CD14-positive monocyte (primary cell): Measurements from ENCODE around the gene TPK1. TPM values are rescaled to one million over a fixed set of nuclear protein-coding genes. Genes with fewer than 3 reads are reported as not detected.

Source experiments
- DNase-seq, 3 donors: peaks; one replicate each; pipeline ENCODE4 v3.0.0-alpha.2; 2011 to 2022
- H2AFZ ChIP-seq: 2 replicates; pipeline ENCODE4 v1.6.0; 2012; ENCODE audit warnings: mild to moderate bottlenecking, low read depth, low read length, inconsistent platforms; ENCODE audit not compliant: insufficient read depth, poor library complexity, severe bottlenecking
- H3K27ac ChIP-seq, 2 donors: 1 replicate in 1 of 2; 2 replicates in 1 of 2; pipeline ENCODE4 v1.5.1; 2012 to 2013; ENCODE audit warnings: low read length in 2 of 2, control low read depth in 1 of 2, inconsistent platforms in 1 of 2, low read depth in 1 of 2, mild to moderate bottlenecking in 1 of 2
- H3K27me3 ChIP-seq, 2 donors: one replicate each; pipeline versions ENCODE4 v1.6.0 to v1.6.1; 2011 to 2013; ENCODE audit warnings: low read length in 2 of 2; ENCODE audit not compliant: control insufficient read depth in 2 of 2, insufficient read depth in 2 of 2
- H3K36me3 ChIP-seq, 2 donors: replicated peaks in 1 of 2; 1 replicate in 1 of 2; 2 replicates in 1 of 2; pipeline versions ENCODE4 v1.5.1 to v1.6.1; 2012 to 2013; ENCODE audit warnings: low read length in 2 of 2, control low read depth in 1 of 2, inconsistent platforms in 1 of 2, mild to moderate bottlenecking in 1 of 2; ENCODE audit not compliant: insufficient read depth in 2 of 2, control insufficient read depth in 1 of 2
- H3K4me1 ChIP-seq, 2 donors: 1 replicate in 1 of 2; 2 replicates in 1 of 2; pipeline versions ENCODE4 v1.5.1 to v1.6.1; 2012 to 2013; ENCODE audit warnings: low read length in 2 of 2, control low read depth in 1 of 2, inconsistent platforms in 1 of 2, mild to moderate bottlenecking in 1 of 2, moderate library complexity in 1 of 2; ENCODE audit not compliant: insufficient read depth in 2 of 2, control insufficient read depth in 1 of 2
- H3K4me2 ChIP-seq: replicated peaks from 2 replicates; pipeline ENCODE3; 2012; ENCODE audit warnings: low read length, moderate library complexity, mild to moderate bottlenecking; ENCODE audit not compliant: poor library complexity, severe bottlenecking; ENCODE audit errors: extremely low read depth
- H3K4me3 ChIP-seq, 3 experiments: fragments of 200-600 bp in 1 of 3; sonication (generic) in 1 of 3; replicated peaks in 1 of 3; 1 replicate in 2 of 3; 2 replicates in 1 of 3; pipeline ENCODE4 v1.5.1; 2011 to 2013; ENCODE audit warnings: low read length in 3 of 3, mild to moderate bottlenecking in 3 of 3, control low read depth in 2 of 3, low read depth in 2 of 3, inconsistent platforms in 1 of 3, moderate library complexity in 1 of 3
- H3K79me2 ChIP-seq: 2 replicates; pipeline ENCODE4 v1.6.0; 2012; ENCODE audit warnings: mild to moderate bottlenecking, control low read depth, inconsistent platforms, low read length, moderate library complexity; ENCODE audit not compliant: insufficient read depth
- H3K9ac ChIP-seq: 2 replicates; pipeline ENCODE4 v1.6.0; 2017; ENCODE audit warnings: low read length, mild to moderate bottlenecking; ENCODE audit not compliant: insufficient read depth, poor library complexity, severe bottlenecking
- H3K9me3 ChIP-seq, 2 donors: replicated peaks in 1 of 2; 1 replicate in 1 of 2; 2 replicates in 1 of 2; pipeline versions ENCODE4 v1.5.1 to v1.6.1; 2012 to 2013; ENCODE audit warnings: low read length in 2 of 2, control low read depth in 1 of 2; ENCODE audit not compliant: control insufficient read depth in 1 of 2, insufficient read depth in 1 of 2
- H4K20me1 ChIP-seq: 2 replicates; pipeline ENCODE4 v1.6.0; 2012; ENCODE audit warnings: mild to moderate bottlenecking, low read length, control low read depth, moderate library complexity; ENCODE audit not compliant: insufficient read depth
- H3K27ac Mint-ChIP-seq, 7 donors: one replicate each; pipeline ENCODE4 v1.8.0; 2020; ENCODE audit warnings: mild to moderate bottlenecking in 7 of 7, mixed read lengths in 7 of 7, moderate library complexity in 6 of 7, inconsistent platforms in 2 of 7
- H3K27me3 Mint-ChIP-seq, 3 donors: one replicate each; pipeline ENCODE4 v1.8.0; 2021 to 2022; ENCODE audit warnings: low read depth in 3 of 3, mild to moderate bottlenecking in 3 of 3, mixed read lengths in 3 of 3, moderate library complexity in 3 of 3, inconsistent platforms in 1 of 3
- H3K36me3 Mint-ChIP-seq, 2 donors: one replicate each; pipeline ENCODE4 v1.8.0; 2020; ENCODE audit warnings: mixed read lengths in 2 of 2, inconsistent platforms in 1 of 2, mild to moderate bottlenecking in 1 of 2
- H3K4me1 Mint-ChIP-seq: one replicate; pipeline ENCODE4 v1.8.0; 2020; ENCODE audit warnings: mild to moderate bottlenecking, mixed read lengths
- H3K4me3 Mint-ChIP-seq, 2 donors: one replicate each; pipeline ENCODE4 v1.8.0; 2020; ENCODE audit warnings: mild to moderate bottlenecking in 2 of 2, mixed read lengths in 2 of 2, moderate library complexity in 1 of 2
- H3K9me3 Mint-ChIP-seq, 7 donors: one replicate each; pipeline ENCODE4 v1.8.0; 2020 to 2022; ENCODE audit warnings: mixed read lengths in 7 of 7, mild to moderate bottlenecking in 6 of 7, moderate library complexity in 6 of 7, inconsistent platforms in 2 of 7
- CTCF ChIP-seq: fragments of 200-600 bp; IDR thresholded peaks from one replicate; pipeline ENCODE4 v1.8.0; 2022; ENCODE audit warnings: antibody characterized with exemption, mild to moderate bottlenecking
- WGBS: methylation state at CpG from one replicate; pipeline ENCODE4 v1.1.5; 2013; ENCODE audit warnings: missing lambda C conversion rate; ENCODE audit not compliant: insufficient coverage; 5-methylcytosine and 5-hydroxymethylcytosine counted together
- intact Hi-C, 2 donors: fragments of 100-400 bp; cut with micrococcal nuclease; formaldehyde crosslinking; loops; one replicate each; pipeline versions ENCODE4 v1.15.0 to v1.15.1; 2023
- polyA plus RNA-seq, 3 donors: library from polyadenylated mRNA; depleted of rRNA in 1 of 3; unstranded in 2 of 3; stranded (reverse) in 1 of 3; fragments of 300-500 nt in 2 of 3; fragments of >200 nt in 1 of 3; fragmentation: Illumina TruSeq in 2 of 3; gene quantifications; 1 replicate in 2 of 3; 2 replicates in 1 of 3; pipeline ENCODE4 v1.2.3, GENCODE V29; 2012 to 2021

TPK1 gene
- polyA plus RNA-seq, 3 donors, result 18.9 to 33.8 (median 33.1) TPM

GRCh38 chr7:144519925-144520324, 315.9 kb downstream of the TPK1 start:
- H3K9me3 ChIP-seq, result no peaks in the 10 kb centered on the region
- H3K79me2 ChIP-seq, result no peaks in the 10 kb centered on the region
- Mint-ChIP-seq H3K27me3 (peaks cover 0 to 1% (median 0%) of the 10 kb centered on the region in 3 donors), H3K4me1 (no peaks in the 10 kb centered on the region), H3K36me3 (no peaks in the 10 kb centered on the region), H3K27ac (no peak overlapping the region), H3K4me3 (no peak overlapping the region), H3K9me3 (peaks cover 0 to 1% (median 0%) of the 10 kb centered on the region in 7 donors)
- no peak overlapping the region for H3K4me2 ChIP-seq
- H3K4me1 ChIP-seq, result no peaks in the 10 kb centered on the region
- no peak overlapping the region for H3K9ac ChIP-seq
- H4K20me1 ChIP-seq, result no peaks in the 10 kb centered on the region
- DNase-seq, result no peak
- no peak for TF ChIP-seq CTCF
- no peak overlapping the region for H2AFZ ChIP-seq
- H3K27ac ChIP-seq, result no peak overlapping the region
- no peaks in the 10 kb centered on the region for H3K36me3 ChIP-seq
- intact Hi-C loops, result no loop called here
- no peaks in the 10 kb centered on the region for H3K27me3 ChIP-seq
- 96% methylated on average over 3 of the region's 4 CpGs for WGBS
- H3K4me3 ChIP-seq, result no peak overlapping the region

GRCh38 chr7:144518360-144518759, 317.5 kb downstream of the TPK1 start:
- no peaks in the 10 kb centered on the region for H4K20me1 ChIP-seq
- no peak overlapping the region for H3K27ac ChIP-seq
- intact Hi-C loops, result no loop called here
- H3K27me3 Mint-ChIP-seq, result peaks cover 0 to 1% (median 0%) of the 10 kb centered on the region in 3 donors
- no peak for DNase-seq
- no peaks in the 10 kb centered on the region for H3K79me2 ChIP-seq
- H3K4me1 ChIP-seq, result peaks cover 3 to 7% of the 10 kb centered on the region in 2 donors
- H3K27me3 ChIP-seq, result no peaks in the 10 kb centered on the region
- H3K36me3 ChIP-seq, result no peaks in the 10 kb centered on the region
- H3K4me3 Mint-ChIP-seq, result no peak overlapping the region
- H3K4me2 ChIP-seq, result no peak overlapping the region
- no peak for TF ChIP-seq CTCF
- no peak overlapping the region for H3K9ac ChIP-seq
- H3K36me3 Mint-ChIP-seq, result no peaks in the 10 kb centered on the region
- H3K9me3 Mint-ChIP-seq, result peaks cover 0 to 1% (median 0%) of the 10 kb centered on the region in 7 donors
- WGBS, result no CpG with 5 or more reads among the region's 1 CpG
- H2AFZ ChIP-seq, result no peak overlapping the region
- H3K9me3 ChIP-seq, result no peaks in the 10 kb centered on the region
- H3K4me1 Mint-ChIP-seq, result peaks cover 8% of the 10 kb centered on the region
- H3K27ac Mint-ChIP-seq, result no peak overlapping the region
- H3K4me3 ChIP-seq, result no peak overlapping the region
